GM12878 (cell line): ENCODE measurements around the gene RARRES1. TPM values are rescaled to one million over a fixed set of nuclear protein-coding genes. Genes with fewer than 3 reads are reported as not detected.

Experiments
- BHLHE40 ChIP-seq, 2 experiments: fragments of 450-650 bp in 1 of 2; IDR thresholded peaks; 2 replicates each; pipeline ENCODE4 v1.6.1; 2011 to 2017; ENCODE audit warnings: low read depth in 2 of 2, borderline replicate concordance in 1 of 2, improper control_type of control experiment in 1 of 2, low read length in 1 of 2, mild to moderate bottlenecking in 1 of 2
- FOS ChIP-seq: IDR thresholded peaks from 3 replicates; pipeline ENCODE4 v1.6.1; 2011; ENCODE audit warnings: borderline replicate concordance; ENCODE audit not compliant: insufficient read length; ENCODE audit errors: extremely low read depth
- HCFC1 ChIP-seq: fragments of 150-350 bp; IDR thresholded peaks from 2 replicates; pipeline ENCODE4 v1.6.1; 2014; ENCODE audit warnings: low read length
- KDM1A ChIP-seq: fragments of 200-600 bp; sonication (generic); IDR thresholded peaks from 2 replicates; pipeline ENCODE4 v1.6.1; 2016; ENCODE audit warnings: borderline replicate concordance
- RBBP5 ChIP-seq: fragments of 200-600 bp; sonication (generic); conservative IDR thresholded peaks from 2 replicates; pipeline ENCODE4 v1.6.1; 2016
- SIN3A ChIP-seq: IDR thresholded peaks from 2 replicates; pipeline ENCODE4 v1.6.1; 2012; ENCODE audit warnings: low read depth, low read length, improper control_type of control experiment
- SREBF2 ChIP-seq: IDR thresholded peaks from 2 replicates; pipeline ENCODE4 v1.6.1; 2012; ENCODE audit warnings: mild to moderate bottlenecking, low read length
- TBL1XR1 ChIP-seq: IDR thresholded peaks from 2 replicates; pipeline ENCODE4 v1.6.1; 2012; ENCODE audit warnings: low read depth, low read length, improper control_type of control experiment
- TCF7 ChIP-seq: IDR thresholded peaks from 2 replicates; pipeline ENCODE4 v1.6.1; 2014; ENCODE audit warnings: antibody characterized with exemption, borderline replicate concordance
- ZNF24 ChIP-seq: fragments of 450-650 bp; IDR thresholded peaks from 2 replicates; pipeline ENCODE4 v1.6.1; 2017; ENCODE audit warnings: antibody characterized with exemption, mild to moderate bottlenecking
- ZNF274 ChIP-seq: IDR thresholded peaks from one replicate; pipeline ENCODE4 v1.8.0; 2011; ENCODE audit not compliant: insufficient read length, insufficient read depth
- polyA plus RNA-seq, 11 experiments: library from polyadenylated mRNA; depleted of rRNA in 4 of 11; unstranded in 6 of 11; stranded (reverse) in 5 of 11; fragments of >200 nt; fragmentation: Nextera tagmentation in 4 of 11; fragmentation: Illumina TruSeq in 1 of 11; extraction: Ambion mirVana in 4 of 11; extraction: Trizol in 1 of 11; gene quantifications; 1 replicate in 1 of 11; 2 replicates in 10 of 11; pipeline versions ENCODE4 v1.2.1 to v1.2.3, GENCODE V29; 2011 to 2016; ENCODE audit warnings: inconsistent platforms in 2 of 11, missing spikeins in 2 of 11, low read depth in 1 of 11
- total RNA-seq, 4 experiments: library from RNA; depleted of rRNA in 3 of 4; stranded (reverse); fragments of >200 nt in 3 of 4; fragmentation: Illumina TruSeq in 1 of 4; extraction: Trizol in 1 of 4; gene quantifications; 2 replicates each; pipeline versions ENCODE4 v1.2.1 to v1.2.3, GENCODE V29; 2013 to 2021
- TF ChIP-seq, protein P1 (sequence below): IDR thresholded peaks from 2 replicates; pipeline ENCODE4 v1.6.1; 2011; ENCODE audit warnings: borderline replicate concordance, low read depth, mild to moderate bottlenecking, moderate library complexity, mixed read lengths, low read length; ENCODE audit not compliant: insufficient read depth; ENCODE audit errors: extremely low read length
- TF ChIP-seq, protein P2 (sequence below): IDR thresholded peaks from 2 replicates; pipeline ENCODE4 v1.6.1; 2012; ENCODE audit warnings: mild to moderate bottlenecking, low read depth, low read length
- TF ChIP-seq, protein P3 (sequence below): IDR thresholded peaks from 2 replicates; pipeline ENCODE4 v1.6.1; 2011; ENCODE audit warnings: borderline replicate concordance, low read depth, mild to moderate bottlenecking, moderate library complexity, low read length; ENCODE audit not compliant: insufficient read depth, poor library complexity, severe bottlenecking
- TF ChIP-seq, protein P4 (sequence below): fragments of 450-650 bp; IDR thresholded peaks from 2 replicates; pipeline ENCODE4 v1.6.1; 2017; ENCODE audit warnings: mild to moderate bottlenecking, moderate library complexity

RARRES1 gene
- total and polyA plus RNA-seq, 10 of the 15 experiments (the other 5 are each of a cell fraction or from before 2014, with no cell fraction given) = 0.02 to 0.83 (median 0.63) TPM; not detected in 7

DNA sequence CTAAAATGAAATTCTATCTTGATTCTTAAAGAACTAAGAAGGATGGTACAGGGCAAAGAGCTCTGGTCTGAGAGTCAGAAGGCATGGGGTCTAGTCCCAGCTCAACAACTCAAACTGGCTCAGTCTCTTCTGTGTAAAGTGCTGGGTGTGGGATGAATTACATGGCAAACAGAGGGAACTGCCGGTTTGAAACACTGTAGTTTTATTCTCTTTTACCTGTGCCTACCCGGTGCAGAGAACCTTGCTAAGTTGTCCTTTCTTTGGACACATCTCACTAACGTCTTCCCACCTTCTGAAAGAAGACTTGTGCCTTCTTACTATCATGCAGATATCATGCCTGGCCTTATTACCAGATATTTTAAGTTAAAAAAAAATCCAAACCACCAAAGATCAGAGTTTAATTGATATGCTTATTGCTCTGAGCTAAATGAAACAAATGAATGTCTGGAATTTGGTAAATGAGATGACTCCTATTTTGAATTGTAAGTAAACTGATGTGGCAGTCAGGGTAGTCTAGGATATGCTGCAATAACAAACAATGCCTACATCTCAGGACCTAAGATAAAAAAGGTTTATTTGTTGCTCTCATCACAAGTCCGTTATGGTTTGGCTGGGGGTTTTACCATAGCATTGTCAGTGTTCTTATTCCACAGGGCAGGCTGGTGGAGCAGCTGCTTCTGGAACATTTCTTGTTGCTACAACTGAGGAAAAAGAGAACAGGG, 12.5 kb upstream of the RARRES1 start (continued):
- no peak for TF ChIP-seq FOS
- TF ChIP-seq, protein P1, sequence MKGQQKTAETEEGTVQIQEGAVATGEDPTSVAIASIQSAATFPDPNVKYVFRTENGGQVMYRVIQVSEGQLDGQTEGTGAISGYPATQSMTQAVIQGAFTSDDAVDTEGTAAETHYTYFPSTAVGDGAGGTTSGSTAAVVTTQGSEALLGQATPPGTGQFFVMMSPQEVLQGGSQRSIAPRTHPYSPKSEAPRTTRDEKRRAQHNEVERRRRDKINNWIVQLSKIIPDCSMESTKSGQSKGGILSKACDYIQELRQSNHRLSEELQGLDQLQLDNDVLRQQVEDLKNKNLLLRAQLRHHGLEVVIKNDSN = no peak
- TF ChIP-seq, protein P2, sequence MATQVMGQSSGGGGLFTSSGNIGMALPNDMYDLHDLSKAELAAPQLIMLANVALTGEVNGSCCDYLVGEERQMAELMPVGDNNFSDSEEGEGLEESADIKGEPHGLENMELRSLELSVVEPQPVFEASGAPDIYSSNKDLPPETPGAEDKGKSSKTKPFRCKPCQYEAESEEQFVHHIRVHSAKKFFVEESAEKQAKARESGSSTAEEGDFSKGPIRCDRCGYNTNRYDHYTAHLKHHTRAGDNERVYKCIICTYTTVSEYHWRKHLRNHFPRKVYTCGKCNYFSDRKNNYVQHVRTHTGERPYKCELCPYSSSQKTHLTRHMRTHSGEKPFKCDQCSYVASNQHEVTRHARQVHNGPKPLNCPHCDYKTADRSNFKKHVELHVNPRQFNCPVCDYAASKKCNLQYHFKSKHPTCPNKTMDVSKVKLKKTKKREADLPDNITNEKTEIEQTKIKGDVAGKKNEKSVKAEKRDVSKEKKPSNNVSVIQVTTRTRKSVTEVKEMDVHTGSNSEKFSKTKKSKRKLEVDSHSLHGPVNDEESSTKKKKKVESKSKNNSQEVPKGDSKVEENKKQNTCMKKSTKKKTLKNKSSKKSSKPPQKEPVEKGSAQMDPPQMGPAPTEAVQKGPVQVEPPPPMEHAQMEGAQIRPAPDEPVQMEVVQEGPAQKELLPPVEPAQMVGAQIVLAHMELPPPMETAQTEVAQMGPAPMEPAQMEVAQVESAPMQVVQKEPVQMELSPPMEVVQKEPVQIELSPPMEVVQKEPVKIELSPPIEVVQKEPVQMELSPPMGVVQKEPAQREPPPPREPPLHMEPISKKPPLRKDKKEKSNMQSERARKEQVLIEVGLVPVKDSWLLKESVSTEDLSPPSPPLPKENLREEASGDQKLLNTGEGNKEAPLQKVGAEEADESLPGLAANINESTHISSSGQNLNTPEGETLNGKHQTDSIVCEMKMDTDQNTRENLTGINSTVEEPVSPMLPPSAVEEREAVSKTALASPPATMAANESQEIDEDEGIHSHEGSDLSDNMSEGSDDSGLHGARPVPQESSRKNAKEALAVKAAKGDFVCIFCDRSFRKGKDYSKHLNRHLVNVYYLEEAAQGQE = no peak
- TF ChIP-seq SREBF2 = no peak
- TF ChIP-seq, protein P3, sequence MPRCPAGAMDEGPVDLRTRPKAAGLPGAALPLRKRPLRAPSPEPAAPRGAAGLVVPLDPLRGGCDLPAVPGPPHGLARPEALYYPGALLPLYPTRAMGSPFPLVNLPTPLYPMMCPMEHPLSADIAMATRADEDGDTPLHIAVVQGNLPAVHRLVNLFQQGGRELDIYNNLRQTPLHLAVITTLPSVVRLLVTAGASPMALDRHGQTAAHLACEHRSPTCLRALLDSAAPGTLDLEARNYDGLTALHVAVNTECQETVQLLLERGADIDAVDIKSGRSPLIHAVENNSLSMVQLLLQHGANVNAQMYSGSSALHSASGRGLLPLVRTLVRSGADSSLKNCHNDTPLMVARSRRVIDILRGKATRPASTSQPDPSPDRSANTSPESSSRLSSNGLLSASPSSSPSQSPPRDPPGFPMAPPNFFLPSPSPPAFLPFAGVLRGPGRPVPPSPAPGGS = no peak
- no peak for TF ChIP-seq TBL1XR1
- no peak for TF ChIP-seq BHLHE40 (IDR thresholded peaks at IDR 0.05; ENCODE audit: borderline replicate concordance in 1 of 2, low read depth in 2 of 2, low read length in 1 of 2)
- no peak for TF ChIP-seq SIN3A
- no peak for TF ChIP-seq KDM1A
- no peak for TF ChIP-seq TCF7
- TF ChIP-seq ZNF274 = no peak
- no peak for TF ChIP-seq ZNF24
- TF ChIP-seq, protein P4, sequence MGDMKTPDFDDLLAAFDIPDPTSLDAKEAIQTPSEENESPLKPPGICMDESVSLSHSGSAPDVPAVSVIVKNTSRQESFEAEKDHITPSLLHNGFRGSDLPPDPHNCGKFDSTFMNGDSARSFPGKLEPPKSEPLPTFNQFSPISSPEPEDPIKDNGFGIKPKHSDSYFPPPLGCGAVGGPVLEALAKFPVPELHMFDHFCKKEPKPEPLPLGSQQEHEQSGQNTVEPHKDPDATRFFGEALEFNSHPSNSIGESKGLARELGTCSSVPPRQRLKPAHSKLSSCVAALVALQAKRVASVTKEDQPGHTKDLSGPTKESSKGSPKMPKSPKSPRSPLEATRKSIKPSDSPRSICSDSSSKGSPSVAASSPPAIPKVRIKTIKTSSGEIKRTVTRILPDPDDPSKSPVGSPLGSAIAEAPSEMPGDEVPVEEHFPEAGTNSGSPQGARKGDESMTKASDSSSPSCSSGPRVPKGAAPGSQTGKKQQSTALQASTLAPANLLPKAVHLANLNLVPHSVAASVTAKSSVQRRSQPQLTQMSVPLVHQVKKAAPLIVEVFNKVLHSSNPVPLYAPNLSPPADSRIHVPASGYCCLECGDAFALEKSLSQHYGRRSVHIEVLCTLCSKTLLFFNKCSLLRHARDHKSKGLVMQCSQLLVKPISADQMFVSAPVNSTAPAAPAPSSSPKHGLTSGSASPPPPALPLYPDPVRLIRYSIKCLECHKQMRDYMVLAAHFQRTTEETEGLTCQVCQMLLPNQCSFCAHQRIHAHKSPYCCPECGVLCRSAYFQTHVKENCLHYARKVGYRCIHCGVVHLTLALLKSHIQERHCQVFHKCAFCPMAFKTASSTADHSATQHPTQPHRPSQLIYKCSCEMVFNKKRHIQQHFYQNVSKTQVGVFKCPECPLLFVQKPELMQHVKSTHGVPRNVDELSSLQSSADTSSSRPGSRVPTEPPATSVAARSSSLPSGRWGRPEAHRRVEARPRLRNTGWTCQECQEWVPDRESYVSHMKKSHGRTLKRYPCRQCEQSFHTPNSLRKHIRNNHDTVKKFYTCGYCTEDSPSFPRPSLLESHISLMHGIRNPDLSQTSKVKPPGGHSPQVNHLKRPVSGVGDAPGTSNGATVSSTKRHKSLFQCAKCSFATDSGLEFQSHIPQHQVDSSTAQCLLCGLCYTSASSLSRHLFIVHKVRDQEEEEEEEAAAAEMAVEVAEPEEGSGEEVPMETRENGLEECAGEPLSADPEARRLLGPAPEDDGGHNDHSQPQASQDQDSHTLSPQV = no peak
- TF ChIP-seq RBBP5 = no peak
- TF ChIP-seq HCFC1 = no peak
